ENCODE measurements around the gene PRSS2. TPM values are rescaled to one million over a fixed set of nuclear protein-coding genes. Genes with fewer than 3 reads are reported as not detected.

Gene PRSS2
- total RNA-seq, 2 donors from 2014 or later: 4.8 to 9.9 TPM

DNA sequence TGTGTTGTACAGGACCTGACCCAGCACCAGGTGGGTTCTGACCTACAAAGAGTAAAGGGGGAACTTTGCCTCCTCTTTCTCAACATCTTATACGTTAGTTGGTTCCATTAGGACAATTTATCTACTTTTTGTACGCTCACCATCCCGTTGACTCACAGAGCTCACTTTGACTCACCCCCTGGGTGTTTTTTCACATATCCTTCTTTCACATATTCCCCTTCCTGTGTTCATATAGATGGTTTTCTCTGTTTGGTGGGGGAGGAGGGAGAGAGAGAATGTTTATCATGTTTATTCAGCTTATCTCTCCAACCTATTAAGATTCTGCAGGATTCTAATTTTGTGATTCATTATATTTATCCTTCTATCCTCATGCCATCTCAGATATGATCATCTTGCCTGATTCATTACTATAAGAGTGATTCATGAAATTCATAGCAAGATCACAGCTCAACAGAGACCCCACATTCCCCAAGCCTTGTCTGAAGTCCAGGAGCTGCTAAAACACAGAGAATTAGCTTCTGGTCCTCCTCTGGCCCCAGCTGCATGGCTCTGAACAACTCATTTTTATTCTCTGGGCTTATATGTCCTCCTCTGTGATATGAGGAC, 37.2 kb downstream of the PRSS2 start:
- H3K27ac ChIP-seq (ENCODE audit: low read depth, low read length): no peak overlapping the region

DNA sequence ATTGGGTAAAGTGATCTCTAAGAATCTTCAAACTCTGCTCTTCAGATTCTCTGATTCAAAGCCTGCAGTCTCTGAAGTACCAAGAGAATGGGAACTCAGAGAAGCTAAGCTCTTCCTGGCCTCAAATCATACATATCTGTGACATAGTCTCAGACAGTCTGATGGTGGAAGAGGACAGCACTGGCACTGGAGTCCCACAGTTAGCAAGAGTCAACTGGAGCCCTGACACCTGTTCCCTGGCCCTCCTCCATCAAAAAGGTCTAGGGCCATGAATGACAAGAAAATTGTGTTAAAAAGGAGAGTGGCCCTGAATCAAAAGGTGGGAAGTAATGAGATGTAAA, 37.7 kb downstream of the PRSS2 start:
- no peak overlapping the region for H3K4me3 Mint-ChIP-seq
- Histone ChIP-seq H3K9ac (ENCODE audit: extremely low read depth, low read length, poor library complexity, severe bottlenecking) (no peak overlapping the region), H3K4me3 (ENCODE audit: low read length) (no peak overlapping the region), H3K9me3 (ENCODE audit: control insufficient read depth, low read length) (no peaks in the 10 kb centered on the region), H3K27ac (ENCODE audit: low read depth, low read length) (no peak overlapping the region), H3K4me1 (ENCODE audit: control insufficient read depth, insufficient read depth, low read length) (peaks cover 12% of the 10 kb centered on the region), H3K36me3 (ENCODE audit: control insufficient read depth, insufficient read depth, low read length) (no peaks in the 10 kb centered on the region), H3K27me3 (ENCODE audit: control insufficient read depth, insufficient read depth, low read length, poor library complexity, severe bottlenecking) (no peaks in the 10 kb centered on the region)
- no peaks in the 10 kb centered on the region for H3K36me3 Mint-ChIP-seq (ENCODE audit: low read depth)
- H3K27me3 Mint-ChIP-seq (ENCODE audit: insufficient read depth): peaks cover 51% of the 10 kb centered on the region
- TF ChIP-seq, protein P1, sequence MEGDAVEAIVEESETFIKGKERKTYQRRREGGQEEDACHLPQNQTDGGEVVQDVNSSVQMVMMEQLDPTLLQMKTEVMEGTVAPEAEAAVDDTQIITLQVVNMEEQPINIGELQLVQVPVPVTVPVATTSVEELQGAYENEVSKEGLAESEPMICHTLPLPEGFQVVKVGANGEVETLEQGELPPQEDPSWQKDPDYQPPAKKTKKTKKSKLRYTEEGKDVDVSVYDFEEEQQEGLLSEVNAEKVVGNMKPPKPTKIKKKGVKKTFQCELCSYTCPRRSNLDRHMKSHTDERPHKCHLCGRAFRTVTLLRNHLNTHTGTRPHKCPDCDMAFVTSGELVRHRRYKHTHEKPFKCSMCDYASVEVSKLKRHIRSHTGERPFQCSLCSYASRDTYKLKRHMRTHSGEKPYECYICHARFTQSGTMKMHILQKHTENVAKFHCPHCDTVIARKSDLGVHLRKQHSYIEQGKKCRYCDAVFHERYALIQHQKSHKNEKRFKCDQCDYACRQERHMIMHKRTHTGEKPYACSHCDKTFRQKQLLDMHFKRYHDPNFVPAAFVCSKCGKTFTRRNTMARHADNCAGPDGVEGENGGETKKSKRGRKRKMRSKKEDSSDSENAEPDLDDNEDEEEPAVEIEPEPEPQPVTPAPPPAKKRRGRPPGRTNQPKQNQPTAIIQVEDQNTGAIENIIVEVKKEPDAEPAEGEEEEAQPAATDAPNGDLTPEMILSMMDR (conservative IDR thresholded peaks at IDR 0.05): no peak
- DNase-seq: peak; percentile 31
- H3K27ac Mint-ChIP-seq: no peak overlapping the region
- H3K4me1 Mint-ChIP-seq: peaks cover 21% of the 10 kb centered on the region
- no peaks in the 10 kb centered on the region for H3K9me3 Mint-ChIP-seq

More for the DNA sequence above, 37.2 kb downstream of the PRSS2 start:
- Mint-ChIP-seq H3K4me1 (peaks cover 16% of the 10 kb centered on the region), H3K9me3 (no peaks in the 10 kb centered on the region), H3K27me3 (ENCODE audit: insufficient read depth) (peaks cover 55% of the 10 kb centered on the region), H3K27ac (no peak overlapping the region), H3K36me3 (ENCODE audit: low read depth) (no peaks in the 10 kb centered on the region), H3K4me3 (no peak overlapping the region)
- no peaks in the 10 kb centered on the region for H3K9me3 ChIP-seq (ENCODE audit: control insufficient read depth, low read length)
- no peak for DNase-seq
- H3K36me3 ChIP-seq (ENCODE audit: control insufficient read depth, insufficient read depth, low read length): no peaks in the 10 kb centered on the region
- TF ChIP-seq, protein P1 (conservative IDR thresholded peaks at IDR 0.05): no peak
- 91% methylated on average over 3 of the region's 3 CpGs; no CpG with 5 or more reads in 1 of the 2 experiments for WGBS, 2 experiments (ENCODE audit: insufficient coverage in 1 of 2, insufficient read length in 1 of 2)
- H3K4me1 ChIP-seq (ENCODE audit: control insufficient read depth, insufficient read depth, low read length): peaks cover 12% of the 10 kb centered on the region
- H3K9ac ChIP-seq (ENCODE audit: extremely low read depth, low read length, poor library complexity, severe bottlenecking): no peak overlapping the region
- H3K27me3 ChIP-seq (ENCODE audit: control insufficient read depth, insufficient read depth, low read length, poor library complexity, severe bottlenecking): no peaks in the 10 kb centered on the region
- no peak overlapping the region for H3K4me3 ChIP-seq (ENCODE audit: low read length)

DNA sequence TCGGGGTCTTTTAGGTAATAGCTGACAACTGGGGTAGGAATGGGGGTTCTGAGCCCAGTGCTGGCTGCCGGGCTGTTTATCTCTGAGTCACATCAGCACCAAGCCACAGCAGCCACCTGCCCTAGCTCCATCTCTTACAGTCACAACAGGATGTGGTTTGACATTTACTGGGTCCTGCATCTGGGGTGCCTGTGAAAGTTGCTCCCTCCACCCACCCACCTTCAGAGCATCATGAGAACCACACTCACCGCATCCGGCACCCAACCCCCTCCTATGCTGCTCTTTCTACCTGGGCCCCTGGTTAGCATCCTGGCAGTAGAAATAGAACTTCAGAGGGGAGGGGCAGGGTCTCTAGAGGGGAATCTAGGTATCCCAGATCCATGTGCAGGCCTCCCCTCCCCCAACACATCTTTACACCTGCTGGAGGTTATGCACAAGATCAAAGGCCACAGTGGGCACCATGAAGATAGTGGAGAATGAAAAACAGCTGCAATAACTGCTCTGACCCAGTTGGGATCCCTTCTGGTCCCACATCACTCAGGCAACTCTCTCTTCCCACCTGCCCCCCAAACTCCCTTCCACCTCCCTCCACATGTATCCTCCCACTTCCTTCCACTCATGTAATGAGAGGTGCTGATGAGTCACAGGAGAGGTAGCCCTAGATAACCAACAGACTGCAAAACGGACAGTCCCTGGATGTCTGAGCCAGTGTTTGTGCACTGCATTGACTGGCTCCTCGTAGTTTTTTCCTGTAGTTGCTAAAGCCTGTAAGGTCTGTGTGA, 38.2 kb downstream of the PRSS2 start:
- Histone ChIP-seq H3K27ac (ENCODE audit: low read depth, low read length) (no peak overlapping the region), H3K9ac (ENCODE audit: extremely low read depth, low read length, poor library complexity, severe bottlenecking) (no peak overlapping the region)

More for the DNA sequence above, 38.2 kb downstream of the PRSS2 start:
- peaks cover 25% of the 10 kb centered on the region for H3K4me1 Mint-ChIP-seq
- H3K27ac Mint-ChIP-seq: no peak overlapping the region
- H3K36me3 Mint-ChIP-seq (ENCODE audit: low read depth): no peaks in the 10 kb centered on the region
- TF ChIP-seq, protein P1 (conservative IDR thresholded peaks at IDR 0.05): no peak
- H3K36me3 ChIP-seq (ENCODE audit: control insufficient read depth, insufficient read depth, low read length): no peaks in the 10 kb centered on the region
- WGBS, 2 experiments (ENCODE audit: insufficient coverage in 1 of 2, insufficient read length in 1 of 2): 75 to 93% methylated on average over 1 to 5 of the region's 6 CpGs
- peaks cover 48% of the 10 kb centered on the region for H3K27me3 Mint-ChIP-seq (ENCODE audit: insufficient read depth)
- no peaks in the 10 kb centered on the region for H3K9me3 Mint-ChIP-seq
- peaks cover 15% of the 10 kb centered on the region for H3K4me1 ChIP-seq (ENCODE audit: control insufficient read depth, insufficient read depth, low read length)
- no peaks in the 10 kb centered on the region for H3K27me3 ChIP-seq (ENCODE audit: control insufficient read depth, insufficient read depth, low read length, poor library complexity, severe bottlenecking)
- H3K9me3 ChIP-seq (ENCODE audit: control insufficient read depth, low read length): no peaks in the 10 kb centered on the region
- no peak overlapping the region for H3K4me3 Mint-ChIP-seq
- peak; percentile 43 for DNase-seq
- no peak overlapping the region for H3K4me3 ChIP-seq (ENCODE audit: low read length)
